Stimulated activated CD8-positive, alpha-beta memory T cell treated with anti-CD3 and anti-CD28 coated beads, Interleukin-7, amount 100 ng/mL, for 4 hours (primary cell): ENCODE measurements around the gene RNF4.
"Not testable (repeated sequence)": the region's sequence is repeated elsewhere in the genome, so short reads cannot be mapped to it uniquely, and the experiment has no call there.

ENCODE experiments used
- DNase-seq, 2 donors: peaks; one replicate each; pipeline ENCODE4 v3.0.0-alpha.2; 2020; ENCODE audit warnings: low read depth in 2 of 2

Gene RNF4

DNA sequence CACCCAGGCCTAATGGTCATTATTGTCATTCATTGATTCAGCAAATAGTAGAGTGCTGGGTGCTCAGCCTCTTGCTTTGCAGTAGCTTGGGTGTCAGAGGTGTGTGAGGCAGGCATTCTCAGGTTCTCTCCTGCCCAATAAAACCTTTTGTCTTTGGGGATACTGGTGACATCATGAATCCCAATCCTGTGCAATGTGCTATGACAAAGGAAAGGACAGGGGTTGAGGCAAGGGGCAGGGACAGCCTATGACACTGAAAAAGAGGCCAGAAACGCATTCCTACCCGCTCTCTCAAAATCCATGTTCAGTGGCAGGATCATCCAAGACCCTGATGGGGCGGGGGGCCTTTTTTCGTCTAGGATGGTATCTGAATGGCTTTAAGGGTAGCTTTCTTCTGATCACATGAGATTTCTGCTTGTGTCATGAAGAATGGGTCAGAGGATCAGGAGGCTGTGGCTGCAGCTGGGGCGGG is 66.0 kb downstream of the RNF4 start:
- DNase-seq = no peak

DNA sequence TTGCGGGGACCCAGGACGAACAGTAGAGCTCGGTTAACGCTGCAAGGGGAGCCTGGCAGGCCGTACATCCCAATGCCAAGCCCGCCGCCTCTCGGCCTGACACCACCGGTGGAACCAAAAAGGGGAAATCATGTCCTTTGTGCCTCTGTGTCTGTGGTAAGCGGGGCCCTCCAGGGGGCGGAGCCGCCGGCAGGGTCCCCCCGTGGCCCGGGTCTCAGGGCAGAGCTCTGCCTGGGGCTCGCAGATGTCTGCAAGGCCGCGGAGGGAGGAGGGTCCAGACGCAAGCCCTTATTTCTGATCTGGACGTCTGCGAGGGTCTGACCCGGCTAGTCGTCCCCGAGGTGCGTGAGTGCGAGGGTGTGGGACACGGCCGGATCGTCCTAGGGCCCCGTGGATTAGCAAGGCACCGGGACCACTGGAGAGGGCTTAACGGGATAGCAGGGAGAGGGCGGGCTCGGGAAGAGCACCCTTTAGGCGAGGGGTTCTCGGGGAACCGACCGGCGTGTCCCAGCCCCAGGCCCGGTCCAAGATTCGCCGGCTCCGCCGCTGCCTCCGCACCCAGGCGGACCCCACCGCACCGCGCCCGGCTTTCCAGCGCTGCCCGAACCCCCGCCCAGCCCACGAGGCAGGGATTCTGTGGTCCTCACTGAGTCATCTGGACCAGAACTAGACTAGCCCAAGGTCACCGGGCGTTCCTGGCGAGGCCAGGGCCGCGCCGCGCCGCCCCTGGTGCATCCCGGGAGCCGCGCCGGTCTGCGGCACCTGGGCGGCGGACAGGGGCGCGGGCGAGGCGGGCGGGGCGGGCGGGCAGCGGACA is 66.7 kb downstream of the RNF4 start:
- peak; percentile 9 to 41 for DNase-seq

DNA sequence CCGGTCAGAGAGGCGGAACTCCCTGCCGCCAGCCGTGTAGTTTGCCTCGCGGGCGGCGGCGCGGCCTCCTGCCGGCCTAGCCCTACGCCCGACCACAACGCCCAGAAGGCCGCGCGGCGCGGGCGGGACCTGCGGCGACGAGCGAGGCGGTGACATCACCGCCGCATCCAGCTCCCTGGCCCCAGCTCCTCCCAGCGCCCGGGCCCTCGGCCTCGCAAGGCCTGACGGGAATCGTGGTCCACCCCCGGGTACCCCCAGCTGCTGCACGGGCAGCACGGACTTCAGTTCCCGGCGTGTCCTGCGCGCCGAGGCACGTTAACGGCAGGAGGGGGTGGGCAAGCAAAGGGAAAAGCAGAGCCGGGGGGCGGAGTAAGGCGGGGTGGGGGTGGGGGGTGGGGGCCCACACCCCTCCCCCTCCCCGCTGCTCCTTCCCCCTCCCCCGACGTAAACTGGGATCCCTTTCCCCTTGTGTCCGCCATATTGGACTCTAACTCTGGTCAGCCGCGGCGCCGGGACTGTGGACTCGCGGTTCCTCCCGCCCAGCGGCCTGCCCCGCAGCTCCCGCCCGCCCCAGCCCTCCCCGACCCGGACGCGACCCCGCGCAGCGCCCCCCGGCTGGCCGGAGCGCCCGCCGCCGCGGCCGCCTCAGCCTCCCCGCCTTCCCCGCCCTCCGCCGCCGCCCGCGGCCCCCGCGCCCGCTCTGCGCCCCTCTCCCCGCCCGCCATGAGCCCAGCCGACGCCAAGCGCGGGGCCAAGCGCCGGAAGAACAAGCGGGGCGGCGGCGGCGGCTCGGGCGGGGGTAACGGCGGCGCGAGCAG is 67.5 kb downstream of the RNF4 start, which contains the start of gene FAM193A:
TSS of gene FAM193A (plus strand) at position 455 of the 818 bp plus-strand sequence. CDS start at position 724, 269 bp downstream.
- peak; percentile 98 to 100 for DNase-seq

DNA sequence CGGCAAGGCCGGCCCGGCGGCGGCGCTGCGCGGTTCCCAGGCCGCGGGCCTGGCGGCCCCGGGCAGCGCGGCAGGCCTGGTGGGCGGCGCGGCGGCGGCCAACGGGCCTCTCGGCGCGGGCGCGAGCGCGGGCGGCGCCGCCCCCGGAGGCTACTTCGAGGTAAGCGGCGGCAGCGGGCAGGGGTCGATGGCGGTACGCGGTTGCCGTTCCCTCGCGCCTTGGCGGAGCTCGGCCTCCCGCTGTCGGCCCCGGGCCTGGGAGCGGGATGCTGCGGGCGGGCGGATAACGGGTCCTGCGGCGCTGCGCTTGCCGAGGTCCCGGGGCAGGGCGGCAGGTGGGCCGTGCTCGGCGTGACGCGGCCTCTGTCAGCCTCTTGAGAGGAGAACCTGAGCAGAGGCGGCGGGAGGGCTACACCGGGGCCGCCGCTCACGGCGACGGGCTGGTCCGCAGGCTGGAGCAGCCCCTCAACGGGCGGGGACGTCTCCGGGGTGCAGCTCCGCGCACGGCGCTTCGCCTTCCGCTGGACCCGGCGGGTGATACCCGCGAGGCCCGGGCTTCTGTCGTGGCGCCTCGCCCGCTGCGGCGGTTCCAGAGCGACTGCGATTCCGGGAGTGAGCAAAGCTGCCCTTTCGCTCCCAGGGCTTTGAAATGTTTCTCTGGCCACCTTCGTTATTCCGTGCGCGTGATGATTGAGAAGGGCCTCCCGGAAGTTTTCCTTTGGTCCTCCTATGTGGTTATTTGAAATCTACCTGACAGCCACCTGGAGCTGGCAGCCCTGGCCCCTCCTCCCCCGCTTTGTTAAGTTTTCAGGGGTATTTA is 68.3 kb downstream of the RNF4 start:
- peak; percentile 23 to 57 for DNase-seq

DNA sequence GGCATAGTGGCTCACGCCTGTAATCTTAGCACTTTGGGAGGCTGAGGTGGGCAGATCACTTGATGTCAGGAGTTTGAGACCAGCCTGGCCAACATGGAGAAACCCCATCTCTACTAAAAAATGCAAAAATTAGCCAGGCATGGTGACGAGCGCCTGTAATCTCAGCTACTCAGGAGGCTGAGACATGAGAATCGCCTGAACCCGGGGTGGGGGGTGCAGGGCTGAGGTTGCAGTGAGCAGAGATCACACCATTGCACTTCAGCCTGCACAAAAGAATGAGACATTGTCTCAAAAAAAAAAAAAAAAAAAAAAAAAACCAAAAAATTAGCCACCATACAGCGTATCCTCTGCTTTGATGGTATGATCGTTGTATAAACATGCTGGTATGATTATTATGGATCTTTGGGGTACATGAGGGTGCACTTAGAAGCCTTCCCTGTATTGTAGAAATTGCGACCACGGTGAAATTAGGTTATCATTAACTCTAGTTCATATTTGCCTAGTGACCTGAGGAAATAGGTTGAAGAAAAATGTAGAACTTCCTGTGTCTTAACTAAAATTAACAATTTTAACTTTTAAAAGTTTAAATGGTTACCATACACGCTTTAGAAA is 74.8 kb downstream of the RNF4 start:
- DNase-seq = not testable (repeated sequence)

DNA sequence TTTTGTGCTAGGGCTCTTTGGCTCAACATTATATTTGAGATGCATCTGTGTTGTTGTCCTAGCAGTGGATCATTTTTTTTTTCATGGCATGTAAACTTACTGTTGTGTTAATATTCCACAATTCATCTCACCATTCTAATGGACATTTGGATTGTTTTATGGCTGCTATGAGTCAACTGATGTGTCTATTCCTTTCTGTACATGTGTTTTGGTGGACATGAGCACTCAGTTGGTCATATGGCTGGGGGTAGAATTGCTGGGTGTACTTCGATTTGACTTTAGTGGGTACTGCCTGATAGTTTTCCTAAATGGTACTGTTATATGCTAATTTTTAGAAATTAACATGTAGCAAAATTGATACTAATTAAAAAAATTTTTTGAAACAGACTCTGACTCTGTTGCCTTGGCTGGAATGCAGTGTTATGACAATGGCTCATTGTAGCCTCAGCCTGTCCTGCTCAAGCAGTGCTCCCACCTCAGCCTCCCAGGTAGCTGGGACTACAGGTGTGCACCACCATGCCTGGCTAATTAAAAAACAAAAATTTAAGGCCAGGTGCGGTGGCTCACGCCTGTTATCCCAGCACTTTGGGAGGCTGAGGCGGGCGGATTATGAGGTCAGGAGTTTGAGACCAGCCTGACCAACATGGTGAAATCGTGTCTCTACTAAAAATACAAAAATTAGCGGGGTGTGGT is 76.6 kb downstream of the RNF4 start:
- no peak for DNase-seq

DNA sequence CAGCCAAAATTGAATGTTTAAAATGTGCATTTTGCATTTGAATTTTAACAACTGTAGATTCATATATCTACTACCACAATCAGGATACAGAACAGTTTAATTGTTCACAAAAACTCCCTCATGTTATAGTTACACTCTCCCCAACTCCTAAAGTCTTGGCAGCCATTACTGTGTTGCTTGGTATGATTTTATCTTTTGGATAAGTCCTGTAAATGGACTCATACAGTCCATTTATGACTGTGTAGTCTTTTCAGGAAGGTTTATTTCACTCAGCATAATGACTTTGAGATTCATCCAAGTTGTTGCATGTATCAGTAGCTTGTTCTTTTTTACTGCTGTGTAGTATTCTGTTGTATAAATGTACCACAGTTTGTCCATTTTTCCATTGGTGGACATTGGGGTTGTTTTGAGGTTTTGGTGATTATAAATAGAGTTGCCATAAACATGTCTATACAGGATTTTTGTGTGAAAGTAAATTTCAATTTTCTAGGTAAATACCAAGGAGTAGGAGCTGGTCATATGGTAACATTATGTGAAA is 77.4 kb downstream of the RNF4 start:
- DNase-seq = no peak

DNA sequence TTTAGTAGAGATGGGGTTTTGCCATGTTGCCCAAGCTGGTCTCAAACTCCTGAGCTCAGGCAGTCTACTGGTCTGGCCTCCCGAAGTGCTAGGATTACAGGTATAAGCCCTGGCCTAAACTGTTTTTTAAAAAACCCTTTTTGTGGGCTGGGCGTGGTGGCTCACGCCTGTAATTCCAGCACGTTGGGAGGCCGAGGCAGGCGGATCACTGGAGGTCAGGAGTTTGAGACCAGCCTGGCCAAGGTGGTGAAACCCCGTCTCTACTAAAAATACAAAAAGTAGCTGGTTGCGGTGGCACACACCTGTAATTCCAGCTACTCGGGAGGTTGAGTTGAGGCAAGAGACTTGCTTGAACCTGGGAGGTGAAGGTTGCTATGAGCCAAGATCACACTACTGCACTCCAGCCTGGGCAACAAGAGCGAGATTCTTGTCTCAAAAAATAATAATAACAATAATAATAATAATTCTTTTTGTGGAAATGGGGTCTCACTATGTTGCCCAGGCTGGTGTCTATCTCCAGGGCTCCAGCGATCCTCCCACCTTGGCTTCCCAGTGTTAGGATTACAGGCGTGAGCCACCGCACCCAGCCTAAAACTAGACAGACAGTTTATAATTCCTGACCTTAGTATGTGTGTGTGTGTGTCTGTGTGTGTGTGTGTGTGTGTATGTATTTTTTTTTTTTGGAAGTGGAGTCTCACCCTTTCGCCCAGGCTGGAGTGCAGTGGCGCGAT is 78.2 kb downstream of the RNF4 start:
- DNase-seq = not testable (repeated sequence)

DNA sequence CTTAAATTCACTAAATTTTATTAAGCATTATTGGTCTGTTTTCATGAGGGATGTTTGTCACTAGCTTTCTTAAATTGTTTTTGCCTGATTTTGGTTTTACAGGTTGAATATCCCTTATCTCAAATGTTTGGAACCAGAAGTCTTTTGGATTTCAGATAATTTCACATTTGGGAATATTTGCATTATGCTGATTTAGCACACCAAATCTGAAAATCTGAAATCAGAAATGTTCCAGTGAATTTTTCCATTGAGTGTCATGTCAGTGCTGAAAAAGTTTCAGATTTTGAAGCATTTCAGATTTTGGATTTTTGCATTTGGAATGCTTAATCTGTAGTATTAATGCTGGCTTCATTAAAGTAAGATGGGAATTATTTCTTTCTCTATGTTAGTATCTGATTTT is 82.2 kb downstream of the RNF4 start:
- DNase-seq = no peak

DNA sequence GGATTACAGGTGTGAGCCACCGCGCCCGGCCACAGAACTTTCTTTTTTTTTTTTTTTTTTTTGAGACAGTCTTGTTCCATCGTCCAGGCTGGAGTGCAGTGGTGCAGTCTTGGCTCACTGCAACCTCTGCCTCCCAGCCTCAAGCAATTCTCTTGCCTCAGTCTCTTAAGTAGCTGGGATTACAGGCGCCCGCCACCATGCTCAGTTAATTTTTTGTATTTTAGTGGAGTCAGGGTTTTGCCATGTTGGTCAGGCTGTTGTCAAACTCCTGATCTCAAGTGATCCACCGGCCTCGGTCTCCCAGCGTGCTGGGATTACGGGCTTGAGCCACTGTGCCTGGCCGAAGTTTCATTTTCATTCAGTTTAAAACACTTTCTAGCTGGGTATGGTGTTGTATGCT is 83.9 kb downstream of the RNF4 start:
- DNase-seq = no peak

DNA sequence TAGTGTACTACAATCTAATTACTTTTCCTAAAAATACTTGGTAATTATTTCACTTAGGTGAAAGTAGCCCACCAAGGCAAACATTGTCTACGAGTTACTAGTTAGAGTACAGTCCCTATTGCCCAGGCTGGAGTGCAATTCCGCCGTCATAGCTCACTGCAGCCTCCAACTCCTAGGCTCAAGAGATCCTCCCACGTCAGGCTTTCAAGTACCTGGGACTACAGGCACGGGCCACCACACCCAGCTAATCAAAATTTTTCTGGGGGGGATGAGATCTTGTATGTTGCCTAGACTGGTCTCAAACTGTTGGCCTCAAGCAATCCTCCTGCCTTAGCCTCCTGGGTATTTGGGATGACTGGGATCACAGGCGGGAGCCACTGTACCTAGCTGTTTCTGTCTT is 89.4 kb downstream of the RNF4 start:
- DNase-seq = no peak

DNA sequence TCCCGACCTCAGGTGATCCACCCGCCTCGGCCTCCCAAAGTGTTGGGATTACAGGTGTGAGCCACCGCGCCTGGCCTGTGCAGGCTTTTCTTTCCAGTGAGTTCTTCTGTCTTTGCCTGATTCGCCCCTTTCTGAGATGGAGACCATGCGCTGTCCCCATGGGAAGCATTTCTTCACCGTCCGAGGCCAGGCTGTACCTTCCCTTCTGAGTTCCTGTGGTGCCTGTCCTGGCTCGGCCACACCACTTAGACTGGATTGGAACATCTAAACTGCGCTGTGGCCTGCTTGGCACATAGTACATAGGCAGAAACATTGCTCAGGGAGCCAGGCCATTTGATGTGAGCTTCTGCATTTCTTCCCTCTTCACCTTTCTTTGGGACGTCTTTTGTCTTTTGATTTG is 91.3 kb downstream of the RNF4 start:
- DNase-seq = no peak
